GM19351 (cell line): ENCODE measurements around the gene HTR3D.
"Not testable (repeated sequence)": the region's sequence is repeated elsewhere in the genome, so short reads cannot be mapped to it uniquely, and the experiment has no call there.

Source experiments
- ATAC-seq: cut with Tn5 transposase; IDR thresholded peaks from one replicate; pipeline ENCODE4 v1.9.1; 2021; ENCODE audit warnings: mild to moderate bottlenecking, moderate library complexity; ENCODE audit not compliant: unreplicated experiment

The HTR3D gene, protein sequence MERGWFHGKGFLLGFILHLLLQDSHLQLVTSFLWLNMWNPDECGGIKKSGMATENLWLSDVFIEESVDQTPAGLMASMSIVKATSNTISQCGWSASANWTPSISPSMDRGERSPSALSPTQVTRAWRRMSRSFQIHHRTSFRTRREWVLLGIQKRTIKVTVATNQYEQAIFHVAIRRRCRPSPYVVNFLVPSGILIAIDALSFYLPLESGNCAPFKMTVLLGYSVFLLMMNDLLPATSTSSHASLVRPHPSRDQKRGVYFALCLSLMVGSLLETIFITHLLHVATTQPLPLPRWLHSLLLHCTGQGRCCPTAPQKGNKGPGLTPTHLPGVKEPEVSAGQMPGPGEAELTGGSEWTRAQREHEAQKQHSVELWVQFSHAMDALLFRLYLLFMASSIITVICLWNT

DNA sequence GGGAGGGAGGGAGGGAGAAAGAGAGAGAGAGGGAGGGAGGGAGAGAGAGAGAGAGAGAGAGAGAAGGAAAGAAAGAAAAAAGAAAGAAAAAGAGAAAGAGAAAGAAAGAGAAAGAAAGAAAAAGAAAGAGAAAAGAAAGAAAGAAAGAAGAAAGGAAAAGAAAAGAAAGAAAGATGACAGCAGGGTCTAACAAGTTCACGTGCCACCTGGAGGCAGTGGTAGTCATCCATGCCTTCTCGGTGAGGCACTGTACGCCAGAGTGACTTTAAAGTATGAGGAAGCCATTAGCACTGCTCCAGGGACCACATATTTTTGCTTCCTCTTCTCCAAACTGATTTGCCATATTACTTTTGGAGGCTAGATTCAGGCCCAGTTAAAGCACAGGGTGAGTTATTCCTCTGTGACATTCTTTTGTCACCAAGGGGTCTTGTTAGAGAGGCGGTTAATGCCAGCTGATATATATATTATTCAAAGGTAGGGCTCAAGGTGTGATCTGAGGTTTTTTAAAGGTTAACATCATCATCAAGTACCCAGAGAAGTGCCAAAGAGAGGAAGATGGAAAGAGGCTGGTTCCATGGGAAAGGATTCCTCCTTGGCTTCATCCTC lies at the start of gene HTR3D:
TSS of gene HTR3D (plus strand) at position 556 of the 606 bp plus-strand sequence. CDS start at position 556, 0 bp downstream.
- no peak for ATAC-seq

DNA sequence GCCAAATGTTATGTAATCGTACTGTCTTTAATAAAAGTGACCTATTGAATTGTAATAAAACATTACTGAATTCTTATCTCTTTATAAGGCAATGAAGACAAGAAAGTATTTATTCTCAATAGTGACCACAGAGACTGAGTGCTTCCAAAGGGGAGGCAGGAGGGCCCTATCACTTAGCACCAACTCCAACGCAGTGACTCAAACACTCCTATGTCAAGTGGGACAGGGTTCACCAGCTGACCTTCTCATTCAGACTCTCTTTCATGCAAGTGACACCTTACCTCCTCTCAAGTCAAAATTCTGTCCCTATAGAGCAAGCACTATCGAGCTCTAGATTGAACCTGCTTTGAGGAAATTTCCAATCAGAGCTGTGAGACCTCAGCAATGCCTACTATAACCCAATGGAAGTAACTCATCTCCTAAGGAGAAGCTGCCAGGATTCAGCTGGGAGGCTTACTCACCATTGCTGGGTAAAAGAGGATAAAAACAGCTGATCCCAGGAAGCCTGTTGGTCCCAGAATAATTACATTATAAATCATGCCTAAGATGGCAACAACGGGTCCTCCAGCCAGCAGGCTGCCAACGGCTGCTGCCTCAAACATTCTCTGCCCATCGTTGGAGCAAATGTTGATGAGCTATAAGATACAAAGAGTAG lies 49.4 kb upstream of the HTR3D start:
- no peak for ATAC-seq

DNA sequence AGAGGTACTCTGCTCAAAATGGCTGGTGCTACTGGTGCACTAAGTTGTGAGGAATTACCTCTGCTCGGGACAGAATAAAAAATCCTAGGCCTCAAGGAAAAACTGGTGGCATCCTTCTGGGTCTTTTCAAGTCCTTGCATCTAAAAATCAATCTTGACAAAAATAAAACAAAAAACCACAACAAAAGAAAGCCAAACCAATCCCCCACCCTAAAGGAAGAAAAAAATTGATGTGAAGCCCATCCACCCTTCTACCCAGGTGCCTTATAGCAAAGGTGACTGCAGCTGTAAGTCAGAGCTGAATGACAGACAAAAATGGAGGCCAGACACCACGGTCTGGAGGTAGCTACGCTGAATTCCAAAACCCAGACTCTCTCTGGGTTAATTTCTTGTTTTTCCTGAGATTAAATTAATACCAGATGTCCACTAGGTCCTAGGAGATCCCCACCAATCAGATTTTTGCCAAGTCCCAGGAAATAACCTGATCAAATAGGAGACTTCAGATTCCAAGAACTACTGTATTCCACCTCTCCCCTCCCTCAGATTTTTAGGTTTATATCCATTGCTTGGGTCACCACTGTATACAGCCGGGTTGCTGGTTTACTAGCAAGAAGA lies 47.3 kb upstream of the HTR3D start:
- ATAC-seq = no peak

DNA sequence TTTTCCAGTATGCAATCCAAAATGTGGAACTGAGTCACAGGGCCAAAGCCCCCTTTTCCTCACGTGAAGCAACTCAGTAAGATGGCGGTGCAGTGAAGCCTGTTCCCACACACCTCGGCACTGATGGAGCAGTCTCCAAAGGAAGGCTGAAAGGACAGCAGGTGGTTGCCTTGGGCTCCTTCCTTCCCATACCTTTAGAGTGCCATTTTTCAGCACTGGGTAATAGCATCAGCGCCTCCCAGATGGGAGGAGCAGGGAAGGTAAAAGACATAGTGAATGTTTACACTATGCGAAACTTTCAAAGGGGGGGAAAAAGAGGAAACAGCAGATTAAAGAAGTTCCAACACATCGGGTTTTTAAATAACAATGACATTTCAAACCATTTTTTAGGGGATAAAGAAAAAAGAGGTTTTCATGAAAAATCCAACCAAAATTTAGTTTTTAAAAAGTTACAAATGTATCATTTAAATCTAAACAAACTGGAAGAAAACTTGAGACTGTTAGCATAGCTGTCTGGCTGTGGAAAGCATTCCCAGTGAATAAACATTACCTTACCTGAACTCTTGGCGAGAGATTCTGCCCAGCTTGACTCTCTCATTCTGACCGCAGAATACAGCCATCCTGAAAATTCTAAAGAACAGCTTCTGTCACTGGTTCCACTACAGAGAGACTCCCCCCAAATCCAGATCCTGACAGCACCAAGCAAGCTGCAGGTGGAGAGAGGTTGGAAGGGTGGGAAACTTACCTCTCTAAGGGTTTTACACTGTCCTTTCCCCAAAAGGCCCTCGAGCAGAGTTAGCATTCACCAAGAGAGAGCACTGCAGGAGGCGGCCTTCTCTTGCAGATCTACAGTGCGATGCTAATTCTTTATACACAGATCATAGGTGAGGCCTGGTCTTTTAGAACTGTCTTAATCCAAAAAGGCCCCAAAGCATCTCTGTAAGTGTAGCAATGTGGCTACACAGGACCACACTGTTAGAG lies 46.5 kb upstream of the HTR3D start:
- ATAC-seq = no peak

DNA sequence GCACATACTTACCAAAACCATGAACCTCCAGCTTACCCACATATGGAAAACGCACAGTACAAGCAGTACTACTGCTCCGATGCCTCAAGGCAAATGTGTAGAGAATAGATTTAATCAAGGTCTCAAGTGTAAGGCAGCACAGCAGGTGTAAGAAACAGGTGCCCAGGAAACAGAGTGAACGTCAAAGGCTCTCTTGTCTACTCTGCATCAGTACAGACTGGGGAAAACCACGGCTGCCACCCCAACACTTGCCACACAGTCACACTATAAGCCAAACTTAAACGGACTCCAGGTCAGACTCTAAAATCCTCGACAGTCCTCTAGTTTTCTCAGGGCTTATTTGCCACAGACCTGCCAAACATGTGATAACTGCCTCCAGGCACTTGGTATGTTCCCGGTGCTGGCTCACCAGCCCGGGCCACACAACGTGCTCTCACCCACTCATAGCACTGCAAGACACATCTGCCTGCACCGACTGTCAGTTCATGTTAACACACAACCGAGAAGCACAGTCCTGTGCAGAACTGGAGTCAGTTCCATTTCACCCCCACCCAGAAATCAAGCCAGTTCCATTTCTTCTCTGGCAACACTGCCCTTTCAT lies 44.4 kb upstream of the HTR3D start:
- ATAC-seq = no peak

DNA sequence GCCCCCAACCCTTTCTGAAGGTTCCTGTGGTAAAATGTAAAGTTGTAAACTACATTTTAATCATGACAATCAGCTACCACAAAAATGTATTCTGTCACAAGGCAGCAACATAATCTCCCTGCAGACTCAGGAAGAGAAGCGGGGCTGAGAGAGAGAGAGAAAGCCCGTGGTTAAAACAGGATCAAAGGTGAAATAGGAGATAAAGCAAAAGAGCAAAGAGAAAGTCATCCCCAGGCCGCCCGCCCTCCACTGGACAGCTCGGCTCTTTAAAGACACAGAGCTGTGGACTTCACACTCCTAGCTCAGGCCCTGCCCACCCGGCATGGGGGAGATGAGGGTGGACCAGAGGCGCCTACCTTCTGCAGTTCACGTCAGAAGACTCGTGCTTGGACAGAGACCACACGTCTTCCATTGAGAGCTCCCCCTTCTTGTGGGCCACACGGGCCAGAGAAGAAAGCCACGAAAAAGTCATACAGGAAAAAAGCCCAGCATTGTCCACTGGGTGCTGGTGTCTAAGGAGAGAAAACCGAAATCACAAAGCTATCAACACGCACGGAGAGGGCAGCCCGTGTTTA lies 43.2 kb upstream of the HTR3D start:
- no peak for ATAC-seq

DNA sequence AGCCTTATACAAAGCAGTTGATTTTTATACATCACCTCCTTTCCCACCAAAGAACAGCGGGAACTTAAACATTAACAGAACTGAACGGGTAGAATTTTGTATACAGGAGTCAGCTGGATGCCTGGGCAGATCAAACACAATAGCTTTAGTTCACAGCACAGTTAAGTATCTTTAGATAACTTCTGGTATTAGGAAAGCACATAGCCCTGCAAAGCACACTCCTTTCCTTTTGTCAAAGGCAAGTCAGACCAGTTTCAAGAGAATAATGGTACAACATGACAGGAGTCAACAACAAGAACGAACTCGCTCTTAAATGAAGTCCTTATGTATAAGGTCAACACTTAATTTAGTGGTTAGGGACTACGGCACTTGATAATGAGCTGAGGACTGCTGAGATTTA lies 40.1 kb upstream of the HTR3D start:
- ATAC-seq = no peak

DNA sequence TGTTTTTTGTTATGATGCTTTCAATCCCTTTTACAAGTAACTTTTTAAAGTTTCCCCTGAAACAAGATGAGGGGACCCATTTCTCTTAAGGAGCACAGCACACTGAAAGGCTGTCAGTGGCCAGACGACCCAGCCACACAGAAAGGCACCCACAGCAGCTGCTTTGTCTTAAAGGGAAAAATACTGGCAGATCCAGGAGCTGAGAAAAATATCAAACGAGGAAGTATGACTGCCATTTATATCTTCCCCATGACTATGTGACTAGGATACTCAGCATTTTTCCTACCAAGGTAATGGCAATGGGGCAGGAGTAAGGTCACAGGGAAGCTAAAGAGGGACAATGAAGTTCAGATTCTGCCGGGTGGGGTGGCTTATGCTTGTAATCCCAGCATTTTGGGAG lies 29.8 kb upstream of the HTR3D start:
- ATAC-seq = no peak

DNA sequence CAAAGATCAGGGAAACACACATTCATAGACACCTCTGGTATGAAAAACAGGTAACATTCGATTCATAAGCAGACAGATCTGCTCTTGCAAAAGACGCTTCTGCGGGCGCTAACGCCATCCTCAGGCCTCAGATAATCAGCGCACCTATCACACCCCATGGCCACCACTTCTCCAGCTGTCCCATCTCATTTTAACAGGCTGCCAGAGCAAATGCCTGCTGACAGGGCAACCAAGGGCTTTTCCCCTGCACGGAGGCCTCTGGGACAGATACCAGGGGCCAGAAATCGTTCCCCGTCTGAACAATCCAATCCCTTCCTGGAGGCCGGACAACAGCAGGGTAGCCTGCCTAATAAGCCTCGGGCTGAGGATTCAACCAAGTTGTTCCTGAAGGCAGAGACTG lies 29.1 kb upstream of the HTR3D start:
- no peak for ATAC-seq

DNA sequence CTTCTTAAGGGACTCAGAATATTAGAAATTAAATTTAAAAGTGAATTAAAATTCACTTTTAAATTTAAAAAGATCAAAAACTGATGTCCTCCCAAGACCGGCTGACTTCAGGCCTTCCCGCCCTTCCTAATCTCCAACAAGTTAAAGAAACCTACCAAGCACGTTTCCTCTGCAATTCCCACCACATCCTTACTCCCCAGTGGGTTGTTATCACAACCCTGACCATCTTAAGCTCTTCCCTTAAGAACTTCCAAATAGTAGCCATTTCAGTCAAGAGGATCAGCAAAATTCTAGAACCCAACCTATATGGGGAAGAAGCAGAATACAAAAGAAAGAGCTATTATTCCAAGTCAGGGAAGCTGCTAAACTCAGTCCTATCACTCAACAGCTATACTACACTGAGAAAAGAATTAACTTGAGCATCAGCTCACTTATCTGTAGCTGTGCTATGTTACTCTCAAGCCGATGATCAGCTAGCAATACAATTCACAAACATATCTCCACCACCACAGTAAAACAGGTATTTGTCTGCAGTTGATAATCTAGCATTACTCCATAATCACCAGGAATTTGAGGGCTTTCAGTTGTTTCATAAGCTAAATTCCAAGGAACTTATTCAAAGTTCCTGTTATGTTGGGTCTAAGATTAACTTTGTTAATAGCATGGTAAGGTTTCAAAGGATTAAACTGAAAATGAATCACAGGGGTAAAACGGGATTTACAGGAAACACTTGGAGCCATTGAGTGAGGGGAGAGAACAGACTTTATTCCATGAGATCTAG lies 28.2 kb upstream of the HTR3D start:
- ATAC-seq = no peak

DNA sequence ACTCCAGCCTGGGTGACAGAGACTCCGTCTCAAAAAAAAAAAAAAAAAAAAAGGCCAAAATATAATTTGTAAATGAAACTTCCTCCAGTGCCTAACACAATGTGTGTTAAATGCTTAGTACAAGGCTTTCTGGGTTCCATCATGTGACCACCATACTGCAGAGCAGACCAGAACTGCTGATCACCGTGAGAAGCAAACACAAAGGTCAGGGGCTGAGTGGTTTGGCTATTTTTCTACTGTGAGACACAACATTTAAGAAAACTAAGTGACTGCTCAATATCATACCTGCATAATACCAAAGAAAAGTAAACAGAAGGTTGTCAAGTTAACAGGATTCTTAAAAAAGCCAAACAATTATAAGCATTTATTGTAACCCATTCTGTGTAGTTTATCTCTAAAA lies 27.1 kb upstream of the HTR3D start:
- no peak for ATAC-seq

DNA sequence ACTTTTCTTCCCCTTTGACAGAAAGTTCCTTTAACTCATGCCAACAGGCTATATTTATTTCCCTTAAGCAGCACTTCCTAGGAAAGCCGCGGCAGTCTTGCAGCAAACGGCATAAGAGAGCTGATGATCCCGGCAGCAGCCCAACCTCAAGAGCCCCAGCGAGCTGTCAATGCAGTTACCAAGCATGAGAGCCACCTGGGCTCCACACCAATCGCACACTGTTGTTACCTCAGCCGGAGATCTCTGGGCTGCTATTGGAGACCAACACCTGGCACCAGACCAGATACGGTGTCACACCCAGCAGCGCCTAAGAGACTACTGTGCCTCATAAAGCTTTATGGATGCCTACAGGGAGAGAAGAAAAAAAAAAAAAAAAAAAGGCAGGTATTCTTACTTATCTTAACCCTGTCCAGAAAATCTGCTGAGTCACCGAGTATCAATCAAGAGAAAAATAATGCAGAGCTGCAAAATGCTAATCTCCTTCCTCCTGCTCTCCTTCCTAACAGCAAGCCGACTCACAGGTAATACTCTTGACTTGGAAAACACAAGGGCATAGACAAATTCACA lies 25.5 kb upstream of the HTR3D start:
- ATAC-seq = peak; percentile 89

DNA sequence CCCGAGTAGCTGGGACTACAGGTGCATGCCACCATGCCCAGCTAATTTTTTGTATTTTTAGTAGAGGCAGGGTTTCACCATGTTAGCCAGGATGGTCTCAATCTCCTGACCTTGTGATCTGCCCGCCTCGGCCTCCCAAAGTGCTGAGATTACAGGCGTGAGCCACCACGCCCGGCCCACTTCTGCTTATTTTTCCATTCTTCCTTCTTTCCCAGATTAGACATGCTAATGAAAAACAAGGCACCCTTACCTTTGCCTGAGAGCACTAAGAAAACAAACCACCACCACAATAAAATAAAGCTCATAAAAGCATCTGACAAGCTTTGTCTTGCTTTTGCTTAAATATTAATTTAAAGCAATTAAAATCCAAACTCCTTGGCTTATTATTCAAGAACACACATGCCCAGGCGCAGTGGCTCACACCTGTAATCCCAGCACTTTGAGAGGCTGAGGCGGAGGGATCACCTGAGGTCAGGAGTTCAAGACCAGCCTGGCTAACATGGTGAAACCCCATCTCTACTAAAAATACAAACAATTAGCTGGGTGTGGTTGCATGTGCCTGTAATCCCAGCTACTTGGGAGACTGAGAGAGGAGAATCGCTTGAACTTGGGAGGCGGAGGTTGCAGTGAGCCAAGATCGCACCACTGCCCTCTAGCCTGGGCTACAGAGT lies 24.3 kb upstream of the HTR3D start:
- ATAC-seq = not testable (repeated sequence)

DNA sequence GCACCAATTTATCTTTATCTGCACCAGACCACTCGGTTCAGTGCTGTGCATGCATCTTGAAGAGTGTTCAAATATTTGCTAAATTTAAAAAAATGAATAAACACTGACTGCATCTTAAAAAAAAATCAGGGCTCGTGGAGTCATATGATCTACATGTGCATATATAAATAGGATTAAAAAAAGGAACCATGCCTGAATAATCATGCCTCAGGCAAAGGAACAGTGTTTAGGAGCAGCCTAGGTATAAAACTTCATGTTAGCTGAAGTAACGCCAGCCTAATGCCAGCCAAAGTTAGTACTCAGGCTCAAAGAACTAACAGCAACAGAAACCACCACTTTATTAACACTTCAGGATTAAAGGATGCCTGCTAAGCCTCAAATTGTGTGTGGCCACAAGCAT lies 23.4 kb upstream of the HTR3D start:
- ATAC-seq = no peak

DNA sequence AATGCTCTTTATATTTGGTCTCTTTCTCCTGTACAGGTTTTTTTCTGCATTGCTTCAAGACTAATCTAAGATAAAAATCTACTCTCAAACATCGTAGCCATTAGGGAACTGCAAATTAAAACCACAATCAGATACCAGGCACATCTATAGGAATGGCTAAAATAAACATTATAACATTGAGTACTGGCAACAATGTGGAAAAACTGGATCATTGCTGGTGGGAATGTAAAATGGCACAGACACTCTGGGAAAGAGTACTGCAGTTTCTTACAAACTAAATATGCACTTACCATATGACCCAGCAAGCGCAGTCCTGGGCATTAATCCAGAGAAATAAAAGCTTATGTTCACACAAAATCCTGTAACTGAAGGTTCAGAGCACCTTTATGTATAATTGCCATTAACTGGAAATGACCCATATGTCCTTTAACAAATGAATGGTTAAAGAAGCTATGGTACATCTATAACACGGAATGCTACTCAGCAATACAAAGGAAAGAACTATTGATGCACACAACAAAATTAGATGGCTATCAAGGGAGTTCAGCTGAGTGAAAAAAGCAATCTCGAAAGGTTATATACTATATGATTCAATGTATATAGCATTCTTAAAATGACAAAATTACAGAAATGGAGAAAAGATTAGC lies 20.2 kb upstream of the HTR3D start:
- ATAC-seq = no peak

DNA sequence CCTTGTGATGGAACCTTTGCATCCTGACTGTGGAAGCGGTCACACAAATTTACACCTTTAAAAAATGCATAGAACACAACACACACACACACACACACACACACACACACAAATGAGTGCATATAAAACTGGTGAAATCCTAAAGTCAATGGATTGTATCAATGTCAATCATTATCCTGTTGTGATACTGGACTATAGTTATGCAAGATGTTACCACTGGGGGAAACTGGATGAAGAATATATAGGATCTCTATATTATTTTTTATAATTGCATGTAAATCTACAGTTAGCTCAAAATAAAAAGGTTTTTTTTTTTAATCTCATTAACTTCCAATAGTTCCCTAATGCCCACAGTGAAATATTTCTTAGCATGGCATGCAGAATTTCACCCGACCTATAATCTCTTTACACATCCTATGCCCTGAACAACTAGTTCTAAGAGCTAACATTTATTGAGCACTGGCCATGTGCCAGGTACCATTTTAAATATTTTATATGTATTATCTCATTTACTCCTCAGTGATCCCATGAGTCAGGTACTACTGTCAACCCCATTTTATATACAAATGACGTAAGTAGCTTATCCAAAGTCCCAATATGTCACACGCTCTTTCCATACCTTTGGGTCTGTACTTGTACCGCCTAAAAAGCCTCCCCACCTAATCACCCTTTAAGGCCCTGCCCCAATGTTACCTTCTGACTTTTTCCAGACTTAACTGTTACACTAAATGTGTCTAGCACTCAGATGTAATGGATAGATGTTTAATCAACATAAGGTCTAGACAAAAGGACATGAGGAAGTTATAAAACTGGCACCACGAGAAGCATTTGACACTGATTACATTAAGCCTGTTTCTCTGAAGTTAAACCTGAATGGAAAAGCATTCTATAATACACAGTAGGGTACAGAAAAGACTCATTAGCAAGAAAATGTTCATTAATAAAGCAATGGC lies 19.3 kb upstream of the HTR3D start:
- no peak for ATAC-seq
